PC-3 (cell line): Measurements from ENCODE around the gene ADD1. TPM values are rescaled to one million over a fixed set of nuclear protein-coding genes. Genes with fewer than 3 reads are reported as not detected.

ENCODE experiments used
- ATAC-seq: fragments of 200-7000 bp; cut with Tn5 transposase; 2 replicates; pipeline ENCODE4 v1.9.1; 2020; ENCODE audit warnings: mild to moderate bottlenecking, moderate library complexity
- BruUV-seq: library from RNA; stranded (reverse); fragments of 400-500 nt; replicated peaks from 2 replicates; lab custom pipeline; 2021; lab: Mats Ljungman, UMichigan
- CTCF ChIA-PET: fragments of 300-600 bp; sonication (Branson Sonifier 250); formaldehyde crosslinking; loops from one replicate; lab custom pipeline; 2022; ENCODE audit warnings: antibody characterized with exemption; lab: Charles Lee
- POLR2A ChIA-PET: fragments of 300-600 bp; sonication (Branson Sonifier 250); formaldehyde crosslinking; loops from one replicate; lab custom pipeline; 2022; ENCODE audit warnings: antibody characterized with exemption; ENCODE audit not compliant: unreplicated experiment; lab: Charles Lee
- DNase-seq: peaks from one replicate; pipeline ENCODE4 v3.0.0-alpha.2; 2015
- H2AFZ ChIP-seq: fragments of 300-600 bp; sonication (generic); 2 replicates; pipeline ENCODE4 v1.6.0; 2016; ENCODE audit warnings: antibody characterized with exemption, low read length
- H3F3A ChIP-seq: fragments of 300-600 bp; sonication (generic); one replicate; pipeline ENCODE4 v1.6.0; 2017; ENCODE audit warnings: antibody characterized with exemption, low read length, control low read depth, mild to moderate bottlenecking; ENCODE audit not compliant: unreplicated experiment
- H3K27ac ChIP-seq: fragments of 300-600 bp; sonication (generic); 2 replicates; pipeline ENCODE4 v1.5.1; 2016; ENCODE audit warnings: mild to moderate bottlenecking, low read length
- H3K27me3 ChIP-seq: fragments of 300-600 bp; sonication (generic); 2 replicates; pipeline ENCODE4 v1.6.1; 2016; ENCODE audit warnings: low read length, mixed read lengths
- H3K36me3 ChIP-seq: fragments of 300-600 bp; sonication (generic); 2 replicates; pipeline ENCODE4 v1.6.1; 2016; ENCODE audit warnings: low read depth, mixed run types, low read length, mixed read lengths
- H3K4me1 ChIP-seq: fragments of 300-600 bp; sonication (generic); 2 replicates; pipeline ENCODE4 v1.5.1; 2016; ENCODE audit warnings: low read length; ENCODE audit not compliant: insufficient read depth
- H3K4me2 ChIP-seq: fragments of 300-600 bp; sonication (generic); 2 replicates; pipeline ENCODE4 v1.6.0; 2016; ENCODE audit warnings: low read length
- H3K4me3 ChIP-seq: fragments of 300-600 bp; sonication (generic); 2 replicates; pipeline ENCODE4 v1.5.1; 2016; ENCODE audit warnings: mild to moderate bottlenecking, low read length, mixed read lengths
- H3K79me2 ChIP-seq: fragments of 300-600 bp; sonication (generic); 2 replicates; pipeline ENCODE4 v1.6.1; 2017; ENCODE audit warnings: low read length, mixed read lengths
- H3K9ac ChIP-seq: fragments of 300-600 bp; sonication (generic); 2 replicates; pipeline ENCODE4 v1.6.0; 2016; ENCODE audit warnings: mild to moderate bottlenecking, low read length
- H3K9me2 ChIP-seq: fragments of 300-600 bp; sonication (generic); replicated peaks from 2 replicates; pipeline ENCODE4 v1.6.1; 2016; ENCODE audit warnings: mixed run types, low read length, mixed read lengths
- H3K9me3 ChIP-seq: fragments of 300-600 bp; sonication (generic); 2 replicates; pipeline ENCODE4 v1.6.1; 2016; ENCODE audit warnings: low read length, mixed read lengths
- H4K20me1 ChIP-seq: fragments of 300-600 bp; sonication (generic); 2 replicates; pipeline ENCODE4 v1.6.1; 2016; ENCODE audit warnings: low read length, mixed read lengths
- EZH2 ChIP-seq: fragments of 300-600 bp; sonication (generic); IDR thresholded peaks from one replicate; pipeline ENCODE4 v1.6.1; 2017; ENCODE audit warnings: antibody characterized with exemption, mild to moderate bottlenecking, low read length; ENCODE audit not compliant: unreplicated experiment
- EZH2phosphoT487 ChIP-seq: fragments of 300-600 bp; sonication (generic); IDR thresholded peaks from 2 replicates; pipeline ENCODE4 v1.6.1; 2018; ENCODE audit warnings: mild to moderate bottlenecking, antibody characterized with exemption, low read length, borderline replicate concordance
- intact Hi-C: fragments of 100-400 bp; cut with micrococcal nuclease; formaldehyde crosslinking; loops from 2 replicates; pipeline ENCODE4 v1.9.0; 2023
- total RNA-seq: library from RNA; depleted of rRNA; stranded (reverse); fragments of >200 nt; gene quantifications from 2 replicates; pipeline ENCODE4 v1.2.3, GENCODE V29; 2014
- TF ChIP-seq, protein P1 (sequence below): fragments of 300-600 bp; sonication (generic); conservative IDR thresholded peaks from 2 replicates; pipeline ENCODE4 v1.5.1; 2017; ENCODE audit warnings: antibody characterized with exemption, low read depth, mild to moderate bottlenecking, low read length

Gene ADD1
- total RNA-seq, 1 experiment from 2014 or later, result 118 TPM

GRCh38 chr4:2933566-2934076 is 90.0 kb downstream of the ADD1 start:
- TF ChIP-seq EZH2, result no peak
- TF ChIP-seq EZH2phosphoT487, result no peak
- TF ChIP-seq, protein P1, sequence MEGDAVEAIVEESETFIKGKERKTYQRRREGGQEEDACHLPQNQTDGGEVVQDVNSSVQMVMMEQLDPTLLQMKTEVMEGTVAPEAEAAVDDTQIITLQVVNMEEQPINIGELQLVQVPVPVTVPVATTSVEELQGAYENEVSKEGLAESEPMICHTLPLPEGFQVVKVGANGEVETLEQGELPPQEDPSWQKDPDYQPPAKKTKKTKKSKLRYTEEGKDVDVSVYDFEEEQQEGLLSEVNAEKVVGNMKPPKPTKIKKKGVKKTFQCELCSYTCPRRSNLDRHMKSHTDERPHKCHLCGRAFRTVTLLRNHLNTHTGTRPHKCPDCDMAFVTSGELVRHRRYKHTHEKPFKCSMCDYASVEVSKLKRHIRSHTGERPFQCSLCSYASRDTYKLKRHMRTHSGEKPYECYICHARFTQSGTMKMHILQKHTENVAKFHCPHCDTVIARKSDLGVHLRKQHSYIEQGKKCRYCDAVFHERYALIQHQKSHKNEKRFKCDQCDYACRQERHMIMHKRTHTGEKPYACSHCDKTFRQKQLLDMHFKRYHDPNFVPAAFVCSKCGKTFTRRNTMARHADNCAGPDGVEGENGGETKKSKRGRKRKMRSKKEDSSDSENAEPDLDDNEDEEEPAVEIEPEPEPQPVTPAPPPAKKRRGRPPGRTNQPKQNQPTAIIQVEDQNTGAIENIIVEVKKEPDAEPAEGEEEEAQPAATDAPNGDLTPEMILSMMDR, result no peak
- Histone ChIP-seq H3K27ac (0 out of 2 replicates have a peak overlapping the region, but pooled peaks have one; percentile 7), H3K4me3 (peak overlapping the region; percentile 77), H3K4me2 (peak overlapping the region; percentile 97), H3K9me3 (no peaks in the 10 kb centered on the region), H3K9ac (peak overlapping the region; percentile 76), H3K4me1 (peaks cover 36% of the 10 kb centered on the region), H3K9me2 (no peaks in the 10 kb centered on the region), H3K36me3 (peaks cover 5% of the 10 kb centered on the region; the same call in 1 of the 2 replicates), H3K79me2 (peaks cover 23% of the 10 kb centered on the region), H3F3A (peaks cover 5% of the 10 kb centered on the region), H3K27me3 (no peaks in the 10 kb centered on the region), H4K20me1 (peaks cover 2% of the 10 kb centered on the region; the same call in 1 of the 2 replicates), H2AFZ (0 out of 2 replicates have a peak overlapping the region, but pooled peaks have one; percentile 26)
- no TSS peak for BruUV-seq
- POLR2A ChIA-PET, result no interaction called here
- intact Hi-C loops, result loop anchor here (2.0 kb wide), 1 partner anchor 169 kb away; no protein-coding TSS in a partner anchor
- DNase-seq (no peak), ATAC-seq (no peak)
- CTCF ChIA-PET, result no interaction called here

- peaks cover 36% of the 10 kb centered on the region for H3K4me1 ChIP-seq
- H3K4me2 ChIP-seq, result peak overlapping the region; percentile 97
- ChIA-PET CTCF (no interaction called here), POLR2A (no interaction called here)
- H3K9ac ChIP-seq, result peak overlapping the region; percentile 99
- ATAC-seq (peak; percentile 7), DNase-seq (peak; percentile 19)
- H3K79me2 ChIP-seq, result peaks cover 23% of the 10 kb centered on the region
- intact Hi-C loops, result no loop called here
- H3K9me3 ChIP-seq, result no peaks in the 10 kb centered on the region
- H4K20me1 ChIP-seq, result peaks cover 2% of the 10 kb centered on the region; the same call in 1 of the 2 replicates
- H3K27ac ChIP-seq, result 0 out of 2 replicates have a peak overlapping the region, but pooled peaks have one; percentile 7
- no peak overlapping the region for H2AFZ ChIP-seq
- peak overlapping the region; percentile 98 for H3K4me3 ChIP-seq
- peaks cover 7% of the 10 kb centered on the region; the same call in 1 of the 2 replicates for H3K36me3 ChIP-seq
- no peak for TF ChIP-seq EZH2
- TF ChIP-seq, protein P1, result no peak
- TF ChIP-seq EZH2phosphoT487, result no peak
- no peaks in the 10 kb centered on the region for H3K9me2 ChIP-seq
- H3F3A ChIP-seq, result peaks cover 5% of the 10 kb centered on the region
- no TSS peak for BruUV-seq
- no peaks in the 10 kb centered on the region for H3K27me3 ChIP-seq
These were observed 90.6 kb downstream of the ADD1 start for GRCh38 chr4:2934077-2934812.
